Lower lobe of right lung (tissue), 2 donors: ENCODE measurements around the gene KIFC3. TPM values are rescaled to one million over a fixed set of nuclear protein-coding genes. Genes with fewer than 3 reads are reported as not detected.

ENCODE experiments used
- ATAC-seq, 2 donors: fragments of 200-7000 bp; cut with Tn5 transposase; one replicate each; pipeline ENCODE4 v1.9.1; 2020 to 2022; ENCODE audit warnings: mild to moderate bottlenecking in 2 of 2, moderate library complexity in 2 of 2
- DNase-seq: peaks from one replicate; pipeline ENCODE4 v3.0.0-alpha.2; 2020
- H3K27ac ChIP-seq: fragments of 200-600 bp; one replicate; pipeline ENCODE4 v1.8.0; 2022
- H3K27me3 ChIP-seq: fragments of 200-600 bp; one replicate; pipeline ENCODE4 v1.8.0; 2022; ENCODE audit warnings: low read depth
- H3K36me3 ChIP-seq: fragments of 200-600 bp; one replicate; pipeline ENCODE4 v1.8.0; 2022; ENCODE audit warnings: mild to moderate bottlenecking
- H3K4me1 ChIP-seq: fragments of 200-600 bp; one replicate; pipeline ENCODE4 v1.8.0; 2022
- H3K4me3 ChIP-seq: fragments of 200-600 bp; one replicate; pipeline ENCODE4 v1.8.0; 2022; ENCODE audit warnings: mild to moderate bottlenecking
- H3K9me3 ChIP-seq: fragments of 200-600 bp; one replicate; pipeline ENCODE4 v1.8.0; 2022
- CTCF ChIP-seq: fragments of 200-600 bp; IDR thresholded peaks from one replicate; pipeline ENCODE4 v1.8.0; 2022; ENCODE audit warnings: antibody characterized with exemption, mild to moderate bottlenecking
- intact Hi-C: fragments of 100-400 bp; cut with DNase I; formaldehyde crosslinking; loops from one replicate; pipeline ENCODE4 v1.11.0; 2022
- total RNA-seq: library from RNA; stranded (reverse); fragmentation: NEBNext Ultra II Directional; extraction: Animal tissue kit (Norgen Biotek cat#: 25700); gene quantifications from one replicate; pipeline ENCODE4 v1.2.1, GENCODE V29; 2021
- donor health status: DM: no; HTN: yes; CAD: no; lungs with severe emphysema.

The KIFC3 gene
- total RNA-seq, 1 donor from 2014 or later: 70.9 TPM

- peak in 1 of 2 donors; percentile 3 for ATAC-seq
These were observed 7.2 kb upstream of the KIFC3 start for GRCh38 chr16:57809276-57810196.

GRCh38 chr16:57808589-57809228 lies 6.4 kb upstream of the KIFC3 start:
- no peak for TF ChIP-seq CTCF
- Histone ChIP-seq H3K9me3 (no peaks in the 10 kb centered on the region), H3K27me3 (no peaks in the 10 kb centered on the region), H3K36me3 (no peaks in the 10 kb centered on the region), H3K27ac (no peak overlapping the region), H3K4me1 (peaks cover 52% of the 10 kb centered on the region), H3K4me3 (peak overlapping the region; percentile 19)
- ATAC-seq (no peak), DNase-seq (no peak)
- intact Hi-C loops: no loop called here

More at GRCh38 chr16:57809276-57810196, 7.2 kb upstream of the KIFC3 start:
- no peaks in the 10 kb centered on the region for H3K9me3 ChIP-seq
- peaks cover 44% of the 10 kb centered on the region for H3K4me1 ChIP-seq
- peak overlapping the region; percentile 71 for H3K27ac ChIP-seq
- no peak overlapping the region for H3K4me3 ChIP-seq
- no peaks in the 10 kb centered on the region for H3K36me3 ChIP-seq
- no peak for TF ChIP-seq CTCF
- intact Hi-C loops: no loop called here
- H3K27me3 ChIP-seq: no peaks in the 10 kb centered on the region
- no peak for DNase-seq

- TF ChIP-seq CTCF: no peak
- Histone ChIP-seq H3K36me3 (no peaks in the 10 kb centered on the region), H3K4me1 (peaks cover 59% of the 10 kb centered on the region), H3K9me3 (no peaks in the 10 kb centered on the region), H3K4me3 (peak overlapping the region; percentile 19), H3K27ac (peak overlapping the region; percentile 68), H3K27me3 (no peaks in the 10 kb centered on the region)
- ATAC-seq (peak; percentile 84 to 88), DNase-seq (peak; percentile 89)
- intact Hi-C loops: no loop called here
These were observed 5.8 kb upstream of the KIFC3 start for GRCh38 chr16:57807968-57808528.

- Histone ChIP-seq H3K4me1 (peaks cover 64% of the 10 kb centered on the region), H3K9me3 (no peaks in the 10 kb centered on the region), H3K27ac (peak overlapping the region; percentile 68), H3K27me3 (no peaks in the 10 kb centered on the region), H3K4me3 (no peak overlapping the region), H3K36me3 (no peaks in the 10 kb centered on the region)
- intact Hi-C loops: no loop called here
- TF ChIP-seq CTCF: no peak
- ATAC-seq (peak in 1 of 2 donors; percentile 13), DNase-seq (no peak)
These were observed 5.1 kb upstream of the KIFC3 start for GRCh38 chr16:57807252-57807967.

- no peak for ATAC-seq
These were observed 2.9 kb upstream of the KIFC3 start for GRCh38 chr16:57805176-57805575.

More at GRCh38 chr16:57805176-57805575, 2.9 kb upstream of the KIFC3 start:
- Histone ChIP-seq H3K4me3 (no peak overlapping the region), H3K27me3 (no peaks in the 10 kb centered on the region), H3K27ac (no peak overlapping the region), H3K4me1 (peaks cover 71% of the 10 kb centered on the region), H3K36me3 (no peaks in the 10 kb centered on the region), H3K9me3 (no peaks in the 10 kb centered on the region)
- TF ChIP-seq CTCF: no peak
- no peak for DNase-seq
- intact Hi-C loops: no loop called here
